OCI-LY7 (cell line): ENCODE measurements around the gene LARP7.

Experiments
- CTCF ChIP-seq: fragments of 200-600 bp; sonication (generic); conservative IDR thresholded peaks from 2 replicates; pipeline ENCODE4 v1.5.1; 2014; ENCODE audit warnings: mild to moderate bottlenecking, antibody characterized with exemption, low read length, moderate library complexity, mixed read lengths
- EZH2phosphoT487 ChIP-seq: fragments of 200-600 bp; sonication (generic); IDR thresholded peaks from 2 replicates; pipeline ENCODE4 v1.6.1; 2018; ENCODE audit warnings: low read depth, borderline replicate concordance, mild to moderate bottlenecking, mixed run types, antibody characterized with exemption, low read length, moderate library complexity, mixed read lengths

- TF ChIP-seq CTCF (no peak), EZH2phosphoT487 (no peak)
These were observed 44.1 kb downstream of the LARP7 start for GRCh38 chr4:112680996-112681395.
